Glomerular endothelial cell (primary cell): ENCODE measurements around the gene NT5C2. TPM values are rescaled to one million over a fixed set of nuclear protein-coding genes. Genes with fewer than 3 reads are reported as not detected.
A peak's percentile ranks its signal among the peaks of the same experiment; 100 is the strongest.
"Not testable (repeated sequence)": the region's sequence is repeated elsewhere in the genome, so short reads cannot be mapped to it uniquely, and the experiment has no call there.

Source experiments
- DNase-seq: peaks from one replicate; pipeline ENCODE4 v3.0.0-alpha.2; 2011; ENCODE audit warnings: low read depth, low spot score; ENCODE audit errors: extremely low read depth
- total RNA-seq: library from RNA; depleted of rRNA; stranded (reverse); fragments of >200 nt; gene quantifications from 2 replicates; pipeline ENCODE4 v1.2.3, GENCODE V29; 2015

NT5C2 gene
- total RNA-seq: 38.7 and 43.9 TPM in 2 replicates

DNA sequence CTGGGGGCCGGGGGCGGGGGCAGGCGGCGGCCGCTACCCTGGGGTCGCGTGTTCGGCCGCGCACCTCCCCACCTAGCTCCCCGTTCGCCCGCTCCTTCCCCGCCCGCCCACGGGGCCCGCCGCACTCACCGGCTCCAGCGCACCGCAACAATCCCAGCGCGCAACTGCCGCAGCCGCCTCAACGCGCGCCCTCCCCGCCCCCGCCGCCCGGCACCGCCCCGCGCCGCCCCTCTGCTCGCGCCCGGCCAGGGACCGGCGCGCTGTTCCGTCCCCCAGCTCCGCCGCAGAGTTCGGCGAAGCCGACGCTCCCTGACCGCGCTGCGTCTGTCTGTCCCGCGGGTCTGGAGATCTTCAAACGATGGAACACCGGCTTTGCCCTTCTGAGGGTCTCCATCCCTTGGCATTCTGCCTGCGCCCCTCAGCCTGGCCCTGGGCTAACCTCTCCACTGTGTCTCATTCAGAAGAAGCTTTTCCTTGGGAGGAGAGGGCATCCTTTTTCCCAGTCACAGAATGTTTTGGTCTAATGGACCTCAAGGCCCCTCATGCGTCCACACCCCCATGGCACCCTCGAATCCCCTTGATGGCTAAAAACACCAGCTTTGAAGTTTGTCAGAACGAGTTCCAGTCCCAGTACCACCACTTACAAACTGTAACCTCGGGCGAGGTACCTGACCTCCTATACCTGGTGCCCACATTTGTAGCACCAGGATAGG, at the start of gene NT5C2:
Gene NT5C2, minus strand, starts transcription at position 166 of the 713 bp plus-strand sequence. CDS start 18,314 bp downstream, outside the sequence.
- DNase-seq: no peak

DNA sequence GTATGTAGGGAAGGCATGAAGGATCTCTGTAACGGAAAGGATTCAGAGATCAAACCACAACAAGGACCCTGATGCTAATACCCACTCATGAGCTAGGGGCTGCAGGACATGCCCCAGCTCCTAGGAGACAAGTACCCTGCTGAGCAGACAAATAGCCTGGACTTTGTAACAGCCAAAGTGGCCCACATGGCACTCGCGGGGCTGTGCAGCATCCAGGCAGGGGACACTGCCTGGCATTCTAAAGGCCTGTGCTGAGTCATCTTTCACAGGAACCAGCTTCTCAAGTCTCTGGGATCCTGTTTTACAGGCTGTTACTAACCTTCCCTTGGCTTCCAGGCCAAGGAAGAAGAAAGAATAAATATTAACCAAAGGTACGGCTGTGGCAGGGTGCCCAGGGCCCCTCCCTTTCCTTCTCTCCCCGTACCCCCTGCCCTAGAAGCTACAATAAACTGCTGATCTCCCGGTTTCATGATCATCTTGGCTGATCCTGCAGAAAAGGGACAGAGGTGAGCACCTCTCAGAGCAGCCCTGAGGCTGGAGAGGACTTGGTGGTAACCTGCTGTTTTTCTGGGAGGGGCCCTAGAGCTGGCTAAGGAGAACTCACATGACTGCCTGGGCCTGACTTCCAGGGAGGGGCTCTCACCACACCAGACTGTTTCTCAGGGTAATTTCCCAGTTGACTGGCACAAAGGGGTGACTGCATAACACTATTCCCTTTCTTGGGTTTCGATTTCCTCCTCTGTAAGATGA, 48.4 kb upstream of the NT5C2 start:
- no peak for DNase-seq

DNA sequence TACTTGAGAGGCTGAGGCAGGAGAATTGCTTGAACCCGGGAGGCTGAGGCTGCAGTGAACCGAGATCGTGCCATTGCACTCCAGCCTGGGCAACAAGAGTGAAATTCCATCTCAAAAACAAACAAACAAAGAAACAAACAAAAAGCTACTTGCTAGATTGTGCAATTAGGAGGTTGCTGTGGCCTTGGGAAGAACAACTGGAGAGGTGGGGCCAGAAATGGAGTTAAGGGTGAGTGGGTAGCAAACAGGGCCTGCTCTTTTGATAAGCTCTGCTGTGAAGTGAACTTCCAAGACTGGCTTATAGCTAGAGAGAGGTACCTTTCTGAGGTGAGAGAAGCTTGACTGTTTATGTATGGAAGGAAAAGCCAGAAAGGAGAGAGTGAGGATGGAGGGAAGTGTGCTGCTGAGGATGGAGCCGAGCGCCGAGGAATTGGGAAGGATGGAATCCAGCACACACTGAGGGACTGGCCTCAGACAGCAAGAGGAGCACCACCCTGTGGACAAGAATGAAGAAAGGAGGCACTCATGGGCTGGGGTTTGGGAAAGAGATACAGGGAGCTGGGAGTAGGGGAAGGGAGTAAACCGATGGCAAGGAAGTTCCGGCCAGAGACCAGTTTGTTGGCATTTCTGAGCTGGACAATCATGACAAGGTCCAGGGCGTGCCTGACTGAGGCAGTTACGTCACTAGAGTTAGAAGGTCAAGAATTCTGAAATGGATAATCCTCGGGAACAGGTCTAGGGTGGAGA, 45.6 kb upstream of the NT5C2 start:
- no peak for DNase-seq

DNA sequence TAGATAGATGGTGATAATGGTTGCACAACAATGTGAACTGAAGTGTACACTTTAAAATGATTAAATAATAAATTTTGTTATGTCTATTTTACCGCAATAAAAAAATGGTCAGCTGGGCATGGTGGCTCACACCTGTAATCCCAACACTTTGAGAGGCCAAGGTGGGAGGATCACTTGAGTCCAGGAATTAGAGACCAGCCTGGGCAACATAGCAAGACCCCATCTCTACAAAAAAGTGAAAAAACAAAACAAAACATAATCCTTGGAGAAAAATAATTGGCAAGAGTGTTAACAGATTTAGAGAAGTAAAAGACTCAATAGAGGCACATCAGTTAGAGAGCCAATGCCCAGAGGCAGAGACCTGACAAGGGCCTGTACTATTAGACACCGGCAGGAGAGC, 42.7 kb upstream of the NT5C2 start:
- DNase-seq: no peak

DNA sequence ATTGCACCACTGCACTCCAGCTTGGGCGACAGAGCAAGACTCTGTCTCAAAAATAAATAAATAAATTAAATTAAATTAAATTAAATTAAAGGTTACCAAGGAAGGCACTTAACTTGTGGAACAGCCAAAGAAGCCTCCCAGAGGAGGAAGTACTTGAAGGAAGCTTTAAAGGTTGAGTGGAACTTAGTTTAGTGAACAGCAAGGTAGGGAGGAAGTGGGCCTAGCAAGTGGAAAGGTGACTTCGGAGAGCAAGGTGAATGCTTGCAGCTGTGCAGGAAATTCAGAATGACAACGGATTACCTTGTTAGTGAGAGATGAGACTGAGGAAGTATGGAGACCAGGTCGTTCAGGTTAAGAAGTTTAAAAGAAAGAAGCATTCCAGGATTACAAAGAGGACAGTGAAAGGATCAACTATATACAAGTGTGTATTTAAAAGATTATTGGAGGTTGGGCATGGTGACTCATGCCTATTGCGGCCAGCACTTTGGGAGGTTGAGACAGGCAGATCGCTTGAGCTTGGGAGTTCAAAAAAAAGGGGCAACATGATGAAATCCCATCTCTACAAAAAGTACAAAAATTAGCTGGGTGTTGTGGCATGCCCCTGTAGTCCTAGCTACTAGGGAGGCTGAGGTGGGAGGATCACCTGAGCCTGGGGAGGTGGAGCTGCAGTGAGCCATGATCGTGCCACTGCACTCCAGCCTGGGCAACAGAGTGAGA, 39.9 kb upstream of the NT5C2 start:
- no peak for DNase-seq

DNA sequence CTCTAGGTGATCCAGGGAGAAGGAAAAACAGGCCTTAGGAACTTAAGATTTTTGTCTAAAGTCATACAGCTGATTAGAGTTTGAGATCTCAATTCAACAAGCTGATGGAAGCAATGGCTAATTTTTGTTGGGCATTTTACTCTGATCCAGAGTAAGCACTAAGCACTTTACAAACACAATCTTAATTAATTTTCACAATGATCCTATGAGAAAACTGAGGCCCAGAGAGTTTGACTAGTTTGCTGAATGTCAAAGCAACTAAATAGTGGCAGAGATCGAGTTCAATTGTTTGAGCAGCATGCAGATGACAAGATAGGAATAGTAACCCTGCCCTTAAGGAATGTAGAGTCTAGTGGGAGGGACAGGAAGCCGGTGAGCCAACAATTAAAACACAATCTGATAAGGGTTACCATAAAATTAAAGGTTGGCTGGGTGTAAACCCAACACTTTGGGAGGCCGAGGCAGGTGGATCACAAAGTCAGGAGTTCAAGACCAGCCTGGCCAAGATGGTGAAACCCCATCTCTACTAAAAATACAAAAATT, 39.1 kb upstream of the NT5C2 start:
- no peak for DNase-seq

DNA sequence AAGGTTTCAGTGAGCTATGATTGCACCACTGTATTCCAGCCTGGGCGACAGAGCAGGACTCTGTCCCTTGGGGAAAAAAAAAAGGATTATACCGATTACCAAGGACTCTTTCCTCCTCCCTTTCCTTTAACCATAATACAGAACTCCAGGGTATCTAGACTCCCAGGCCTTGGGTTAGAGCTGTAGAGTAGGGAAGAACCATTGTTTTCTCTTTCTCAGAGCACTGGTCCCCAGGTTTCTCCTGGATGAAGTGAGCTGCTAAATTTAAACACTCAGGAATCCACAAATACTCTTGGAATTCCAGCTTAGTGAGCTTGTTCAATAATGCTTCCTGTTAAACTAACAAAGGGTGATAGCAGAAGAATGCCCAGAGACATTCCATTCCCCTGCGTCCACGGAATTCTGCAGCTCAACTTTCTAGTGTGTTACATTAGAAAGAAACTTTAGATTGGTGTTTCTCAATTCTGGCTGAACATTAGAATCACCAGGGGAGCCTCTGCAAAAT, 38.0 kb upstream of the NT5C2 start:
- DNase-seq: peak; percentile 91

DNA sequence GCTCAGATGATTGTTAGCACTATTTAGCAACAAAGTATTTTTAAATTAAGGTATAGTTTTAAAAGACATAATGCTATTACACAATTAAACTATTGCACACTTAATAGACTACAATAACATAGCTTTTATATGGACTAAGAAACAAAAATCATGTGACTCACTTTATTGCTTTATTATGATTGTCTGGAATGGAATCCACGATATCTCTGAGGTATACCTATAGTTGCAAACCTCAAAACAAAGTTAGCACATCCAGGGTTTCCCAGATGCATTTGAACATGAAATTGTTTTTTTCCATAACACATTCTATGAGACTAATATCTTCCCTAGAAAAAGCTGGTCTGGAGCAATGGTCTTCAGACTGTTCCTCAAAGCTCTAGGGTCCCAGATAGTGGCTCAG, 34.3 kb upstream of the NT5C2 start:
- DNase-seq: no peak

DNA sequence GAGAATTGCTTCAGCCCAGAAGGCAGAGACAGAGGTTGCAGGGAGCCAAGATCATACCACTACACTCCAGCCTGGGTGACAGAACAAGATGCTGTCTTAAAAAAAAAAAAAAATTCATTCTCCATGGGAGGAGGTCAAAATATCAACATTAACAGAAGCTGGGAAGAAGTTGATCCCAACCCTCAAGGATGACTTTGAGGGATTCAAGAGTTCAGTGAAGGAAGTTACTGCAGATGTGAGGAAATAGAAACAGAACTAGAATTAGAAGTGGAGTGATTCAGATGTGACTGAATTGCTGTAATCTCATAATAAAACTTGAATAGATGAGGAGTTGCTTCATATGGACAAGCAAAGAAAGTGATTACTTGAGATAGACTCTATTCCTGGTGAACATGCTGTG, 32.9 kb upstream of the NT5C2 start:
- DNase-seq: no peak

DNA sequence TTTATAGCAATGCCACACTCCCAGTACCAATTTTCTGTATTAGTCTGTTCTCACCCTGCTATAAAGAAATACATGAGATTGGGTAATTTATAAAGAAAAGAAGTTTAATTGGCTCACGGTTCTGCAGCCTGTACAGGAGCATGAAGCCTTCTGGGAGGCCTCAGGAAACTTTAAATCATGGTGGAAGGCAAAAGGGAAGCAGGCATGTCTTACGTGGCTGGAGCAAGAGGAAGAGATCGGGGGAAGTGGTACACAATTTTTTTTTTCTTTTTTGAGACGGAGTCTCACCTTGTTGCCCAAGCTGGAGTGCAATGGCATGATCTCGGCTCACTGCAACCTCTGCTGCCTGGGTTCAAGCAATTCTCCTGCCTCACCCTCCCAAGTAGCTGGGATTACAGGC, 31.6 kb upstream of the NT5C2 start:
- not testable (repeated sequence) for DNase-seq

DNA sequence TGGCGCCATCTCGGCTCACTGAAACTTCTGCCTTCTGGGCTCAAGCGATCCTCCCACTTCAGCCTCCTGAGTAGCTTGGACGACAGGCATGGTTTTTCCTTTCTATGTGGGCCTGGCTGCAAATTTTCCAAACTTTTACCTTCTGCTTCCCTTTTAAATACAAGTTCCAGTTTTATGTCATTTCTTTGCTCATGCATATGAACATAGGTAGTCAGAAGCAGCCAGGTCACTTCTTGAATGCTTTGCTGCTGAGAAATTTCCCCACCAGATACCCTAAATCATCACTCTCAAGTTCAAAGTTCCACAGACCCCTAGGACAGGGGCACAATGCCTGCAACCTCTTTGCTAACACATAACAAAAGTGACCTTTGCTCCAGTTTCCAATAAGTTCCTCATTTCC, 31.1 kb upstream of the NT5C2 start:
- DNase-seq: no peak

DNA sequence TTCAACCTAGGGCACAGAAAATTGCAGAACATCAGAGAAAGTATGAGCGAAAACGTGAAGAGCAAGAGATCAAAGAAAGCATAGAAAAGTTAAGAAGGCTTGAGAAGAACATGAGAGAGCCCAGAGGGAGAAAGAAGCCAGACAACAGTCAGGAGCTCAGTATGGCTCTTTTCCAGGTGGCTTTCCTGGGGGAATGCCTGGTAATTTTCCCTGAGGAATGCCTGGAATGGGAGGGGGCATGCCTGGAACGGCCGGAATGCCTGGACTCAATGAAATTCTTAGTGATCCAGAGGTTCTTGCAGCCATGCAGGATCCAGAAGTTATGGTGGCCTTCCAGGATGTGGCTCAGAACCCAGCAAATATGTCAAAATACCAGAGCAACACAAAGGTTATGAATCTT, 23.3 kb upstream of the NT5C2 start:
- not testable (repeated sequence) for DNase-seq

DNA sequence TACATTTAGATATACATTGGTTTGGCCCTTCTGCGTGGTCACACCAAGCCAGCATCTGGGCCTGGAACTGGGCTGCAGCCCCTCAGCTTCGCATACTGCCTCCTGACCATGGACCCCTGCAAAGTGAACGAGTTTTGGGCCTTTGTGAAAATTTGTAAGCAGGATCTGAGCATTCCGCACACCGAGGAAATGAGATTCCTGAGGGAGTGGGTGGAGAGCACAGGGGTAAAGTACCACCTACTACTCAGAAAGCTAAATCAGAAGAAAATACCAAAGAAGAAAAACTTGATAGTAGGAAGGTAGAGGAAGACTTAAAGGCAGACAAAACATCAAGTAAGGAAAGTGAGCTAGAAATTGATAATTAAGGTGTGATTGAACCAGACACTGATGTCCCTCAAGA, 22.5 kb upstream of the NT5C2 start:
- DNase-seq: no peak

DNA sequence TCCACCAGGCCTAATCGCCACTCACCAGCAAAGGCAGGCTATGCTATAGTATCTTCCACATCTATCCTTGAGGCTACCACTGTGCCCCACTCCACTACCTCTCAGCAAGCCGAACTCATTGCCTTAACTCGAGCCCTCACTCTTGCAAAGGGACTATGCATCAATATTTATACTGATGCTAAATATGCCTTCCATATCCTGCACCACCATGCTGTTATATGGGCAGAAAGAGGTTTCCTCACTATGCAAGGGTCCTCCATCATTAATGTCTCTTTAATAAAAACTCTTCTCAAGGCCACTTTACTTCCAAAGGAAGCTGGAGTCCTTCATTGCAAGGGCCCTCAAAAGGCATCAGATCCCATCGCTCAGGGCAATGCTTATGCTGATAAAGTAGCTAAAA, 17.2 kb upstream of the NT5C2 start:
- not testable (repeated sequence) for DNase-seq

DNA sequence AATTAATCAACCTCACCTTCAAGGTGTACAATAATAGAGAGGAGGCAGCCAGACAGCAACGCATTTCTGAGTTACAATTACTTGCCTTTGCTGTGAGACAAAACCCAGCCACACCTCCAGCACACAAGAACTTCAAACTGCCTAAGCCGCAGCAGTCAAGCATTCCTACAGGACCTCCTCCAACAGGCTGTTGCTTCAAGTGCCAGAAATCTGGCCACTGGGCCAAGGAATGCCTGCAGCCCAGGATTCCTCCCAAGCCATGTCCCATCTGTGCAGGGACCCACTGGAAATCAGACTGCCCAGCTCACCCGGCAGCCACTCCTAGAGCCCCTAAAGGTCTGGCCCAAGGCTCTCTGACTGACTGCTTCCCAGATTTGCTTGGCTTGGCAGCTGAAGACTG, 14.6 kb upstream of the NT5C2 start:
- DNase-seq: not testable (repeated sequence)

DNA sequence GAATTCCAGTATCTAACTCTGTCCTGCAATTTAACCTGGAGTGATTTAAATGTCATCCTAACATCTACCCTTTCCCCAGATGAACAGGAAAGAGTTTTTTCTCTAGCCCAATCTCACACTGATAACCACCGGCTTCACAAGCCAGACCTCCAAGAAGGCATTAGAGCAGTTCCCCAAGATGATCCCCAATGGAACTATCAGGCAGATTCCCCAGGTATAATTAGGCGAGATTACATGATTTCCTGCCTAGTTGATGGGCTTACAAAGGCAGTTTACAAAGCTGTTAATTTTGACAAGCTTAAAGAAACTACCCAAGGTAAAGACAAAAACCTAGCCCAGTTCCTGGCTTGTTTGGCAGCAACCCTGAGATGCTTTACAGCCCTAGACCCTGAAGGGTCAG, 14.1 kb upstream of the NT5C2 start:
- DNase-seq: no peak

DNA sequence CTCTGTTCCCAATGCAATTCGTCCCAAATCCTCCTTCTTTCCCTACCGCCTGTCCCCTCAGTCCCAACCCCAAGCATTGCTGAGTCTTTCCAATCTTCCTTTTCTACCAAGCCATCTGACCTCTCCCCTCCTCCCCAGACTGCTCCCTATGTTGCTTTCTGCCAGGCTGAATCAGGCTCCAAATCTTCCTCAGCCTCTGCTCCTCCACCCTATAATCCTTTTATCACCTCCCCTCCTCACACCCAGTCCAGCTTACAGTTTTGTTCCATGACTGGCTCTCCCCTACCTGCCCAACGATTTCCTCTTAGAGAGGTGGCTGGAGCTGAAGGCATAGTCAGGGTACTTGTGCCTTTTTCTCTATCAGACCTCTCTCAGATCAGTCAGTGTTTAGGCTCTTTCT, 13.6 kb upstream of the NT5C2 start:
- not testable (repeated sequence) for DNase-seq

DNA sequence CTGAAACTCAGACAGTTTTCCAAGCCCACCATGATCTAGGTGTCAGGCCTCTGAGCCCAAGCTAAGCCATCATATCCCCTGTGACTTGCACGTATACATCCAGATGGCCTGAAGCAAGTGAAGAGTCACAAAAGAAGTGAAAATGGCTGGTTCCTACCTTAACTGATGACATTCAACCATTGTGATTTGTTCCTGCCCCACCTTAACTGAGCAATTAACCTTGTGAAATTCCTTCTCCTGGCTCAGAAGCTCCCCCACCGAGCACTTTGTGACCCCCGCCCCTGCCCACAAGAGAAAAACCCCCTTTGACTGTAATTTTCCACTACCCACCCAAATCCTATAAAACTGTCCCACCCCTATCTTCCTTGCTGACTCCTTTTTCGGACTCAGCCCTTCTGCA, 12.3 kb upstream of the NT5C2 start:
- not testable (repeated sequence) for DNase-seq

DNA sequence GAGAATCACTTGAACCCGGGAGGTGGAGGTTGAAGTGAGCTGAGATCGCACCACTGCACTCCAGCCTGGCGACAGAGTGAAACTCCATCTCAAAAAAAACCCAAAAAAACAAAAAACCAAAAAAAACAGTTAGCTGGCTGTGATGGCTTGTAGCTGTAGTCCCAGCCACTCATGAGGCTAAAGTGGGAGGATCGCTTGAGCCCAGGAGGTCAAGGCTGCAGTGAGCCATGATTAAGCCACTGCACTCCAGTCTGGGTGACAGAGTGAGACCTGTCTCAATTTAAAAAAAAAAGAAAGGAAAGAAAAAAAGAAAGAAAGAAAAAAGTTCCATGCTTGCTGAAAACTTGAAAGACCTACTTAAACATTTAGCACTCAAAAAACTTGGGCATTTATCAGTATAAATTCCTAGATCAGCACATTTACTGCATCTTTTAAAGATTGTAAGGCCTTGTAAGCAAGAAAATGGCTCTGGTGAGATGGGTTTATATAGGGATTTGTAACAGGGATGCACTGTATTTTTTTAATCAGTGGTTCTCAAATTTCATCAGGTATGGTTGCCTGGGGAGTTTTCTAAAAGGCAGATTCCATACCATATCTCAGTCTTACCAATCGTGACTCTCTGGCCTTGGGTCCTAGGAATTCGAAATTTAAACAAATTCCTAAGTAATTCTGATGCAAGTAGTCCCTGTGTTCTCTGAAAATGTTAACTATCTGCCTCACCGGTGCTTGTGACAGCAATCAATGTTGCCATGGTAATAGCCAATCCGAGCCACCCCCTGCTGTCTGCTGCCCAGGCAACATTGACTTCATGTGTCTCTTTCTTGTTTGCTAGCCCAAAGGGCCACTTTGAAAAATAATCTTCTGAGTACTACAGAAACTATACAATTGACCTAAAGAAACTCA, 11.5 kb upstream of the NT5C2 start:
- DNase-seq: no peak
